Heart left ventricle (tissue), 13 donors: ENCODE measurements around the gene AMFR.

Experiments used
- POLR2A ChIP-seq, 2 donors: fragments of 450-650 bp; IDR thresholded peaks; one replicate each; pipeline ENCODE4 v1.6.1; 2017; ENCODE audit warnings: antibody characterized with exemption in 2 of 2, mild to moderate bottlenecking in 2 of 2, moderate library complexity in 2 of 2
- TF ChIP-seq, protein P1 (sequence below), 12 donors: fragments of 200-600 bp; sonication (generic) in 4 of 12; IDR thresholded peaks; one replicate each; pipeline versions ENCODE4 v1.5.0 to v1.8.0; 2018 to 2022; ENCODE audit warnings: antibody characterized with exemption in 12 of 12, mild to moderate bottlenecking in 5 of 12
- donor health status: ischemic (EF 13 %, LVEDD 7.1; RV severe dilation, severe dysfunction).
- donor health status: DM: no; HTN: yes; CAD: no.
- donor health status: DM: no; HTN: no; CAD: no.
- donor health status: ischemic (EF 25% LVEDD 6.9; RV normal size, moderate dysfunction).
- donor health status: ischemic (EF 25% LVEDD 5.7; RV mildly dilated, moderate dysfunction).
- donor health status: ischemic (EF 35%, LVEDD 5.7; RV mildly dilated, moderate dysfunction).
- donor health status: nonischemic (EF 11% LVEDD 7.7; RV severe dilation, severe dysfunction).
- donor health status: DM: yes; HTN: yes; CAD: no.
- donor health status: PGD.
- donor health status: ischemic (EF 29% LVEDD 5.4; RV normal size, mild dysfunction).
- donor health status: nonischemic (EF 23%, LVEDD 6.1; RV moderate dilation, normal function).

GRCh38 chr16:56399047-56399446 is 26.3 kb downstream of the AMFR start:
- TF ChIP-seq, protein P1, sequence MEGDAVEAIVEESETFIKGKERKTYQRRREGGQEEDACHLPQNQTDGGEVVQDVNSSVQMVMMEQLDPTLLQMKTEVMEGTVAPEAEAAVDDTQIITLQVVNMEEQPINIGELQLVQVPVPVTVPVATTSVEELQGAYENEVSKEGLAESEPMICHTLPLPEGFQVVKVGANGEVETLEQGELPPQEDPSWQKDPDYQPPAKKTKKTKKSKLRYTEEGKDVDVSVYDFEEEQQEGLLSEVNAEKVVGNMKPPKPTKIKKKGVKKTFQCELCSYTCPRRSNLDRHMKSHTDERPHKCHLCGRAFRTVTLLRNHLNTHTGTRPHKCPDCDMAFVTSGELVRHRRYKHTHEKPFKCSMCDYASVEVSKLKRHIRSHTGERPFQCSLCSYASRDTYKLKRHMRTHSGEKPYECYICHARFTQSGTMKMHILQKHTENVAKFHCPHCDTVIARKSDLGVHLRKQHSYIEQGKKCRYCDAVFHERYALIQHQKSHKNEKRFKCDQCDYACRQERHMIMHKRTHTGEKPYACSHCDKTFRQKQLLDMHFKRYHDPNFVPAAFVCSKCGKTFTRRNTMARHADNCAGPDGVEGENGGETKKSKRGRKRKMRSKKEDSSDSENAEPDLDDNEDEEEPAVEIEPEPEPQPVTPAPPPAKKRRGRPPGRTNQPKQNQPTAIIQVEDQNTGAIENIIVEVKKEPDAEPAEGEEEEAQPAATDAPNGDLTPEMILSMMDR (IDR thresholded peaks at IDR 0.05) = no peak
- no peak for TF ChIP-seq POLR2A (IDR thresholded peaks at IDR 0.05)
